Measurements from ENCODE around the gene POLR2E.
"Not testable (repeated sequence)": the region's sequence is repeated elsewhere in the genome, so short reads cannot be mapped to it uniquely, and the experiment has no call there.

The POLR2E gene

GRCh38 chr19:1135454-1135853 lies 40.3 kb upstream of the POLR2E start:
- Histone ChIP-seq H3K27ac (ENCODE audit: low read depth, low read length) (peak overlapping the region; percentile 65), H3K27me3 (ENCODE audit: control insufficient read depth in 1 of 2, insufficient read depth in 2 of 2, low read length in 2 of 2) (no peaks in the 10 kb centered on the region), H3K4me3 (ENCODE audit: low read depth in 1 of 2, low read length in 2 of 2) (no peak overlapping the region), H3K4me1 (ENCODE audit: control insufficient read depth in 1 of 2, insufficient read depth in 2 of 2, low read length in 2 of 2) (peaks cover 39 to 52% of the 10 kb centered on the region in 2 donors), H3K9ac (ENCODE audit: low read depth in 1 of 2, low read length in 2 of 2) (peak overlapping the region in 1 of 2 donors; percentile 9), H3K36me3 (ENCODE audit: control insufficient read depth in 1 of 2, insufficient read depth in 2 of 2, low read length in 2 of 2) (peaks cover 0 to 6% of the 10 kb centered on the region in 2 donors), H3K9me3 (ENCODE audit: control insufficient read depth in 1 of 2, low read length in 2 of 2) (no peaks in the 10 kb centered on the region)

GRCh38 chr19:1134431-1134830 lies 39.3 kb upstream of the POLR2E start:
- Histone ChIP-seq H3K27ac (ENCODE audit: low read depth, low read length) (no peak overlapping the region), H3K9me3 (ENCODE audit: control insufficient read depth in 1 of 2, low read length in 2 of 2) (no peaks in the 10 kb centered on the region), H3K4me1 (ENCODE audit: control insufficient read depth in 1 of 2, insufficient read depth in 2 of 2, low read length in 2 of 2) (peaks cover 45 to 60% of the 10 kb centered on the region in 2 donors), H3K36me3 (ENCODE audit: control insufficient read depth in 1 of 2, insufficient read depth in 2 of 2, low read length in 2 of 2) (peaks cover 0 to 6% of the 10 kb centered on the region in 2 donors), H3K4me3 (ENCODE audit: low read depth in 1 of 2, low read length in 2 of 2) (no peak overlapping the region), H3K27me3 (ENCODE audit: control insufficient read depth in 1 of 2, insufficient read depth in 2 of 2, low read length in 2 of 2) (no peaks in the 10 kb centered on the region), H3K9ac (ENCODE audit: low read depth in 1 of 2, low read length in 2 of 2) (no peak overlapping the region)

- peak overlapping the region in 1 of 2 donors; percentile 70 for H3K9ac ChIP-seq (ENCODE audit: low read depth in 1 of 2, low read length in 2 of 2)
- no peaks in the 10 kb centered on the region for H3K27me3 ChIP-seq (ENCODE audit: control insufficient read depth in 1 of 2, insufficient read depth in 2 of 2, low read length in 2 of 2)
- H3K27ac ChIP-seq (ENCODE audit: low read depth, low read length) = peak overlapping the region; percentile 97
- H3K4me1 ChIP-seq (ENCODE audit: control insufficient read depth in 1 of 2, insufficient read depth in 2 of 2, low read length in 2 of 2) = peaks cover 45 to 60% of the 10 kb centered on the region in 2 donors
- peak overlapping the region; percentile 71 to 75 for H3K4me3 ChIP-seq (ENCODE audit: low read depth in 1 of 2, low read length in 2 of 2)
- no peaks in the 10 kb centered on the region for H3K9me3 ChIP-seq (ENCODE audit: control insufficient read depth in 1 of 2, low read length in 2 of 2)
- H3K36me3 ChIP-seq (ENCODE audit: control insufficient read depth in 1 of 2, insufficient read depth in 2 of 2, low read length in 2 of 2) = peaks cover 0 to 3% of the 10 kb centered on the region in 2 donors
These were observed 38.3 kb upstream of the POLR2E start for GRCh38 chr19:1133471-1133929.

GRCh38 chr19:1132552-1133383 lies 37.6 kb upstream of the POLR2E start:
- Histone ChIP-seq H3K9ac (ENCODE audit: low read depth in 1 of 2, low read length in 2 of 2) (peak overlapping the region; percentile 70 to 73), H3K4me3 (ENCODE audit: low read depth in 1 of 2, low read length in 2 of 2) (peak overlapping the region; percentile 71 to 75), H3K27ac (ENCODE audit: low read depth, low read length) (peak overlapping the region; percentile 97), H3K4me1 (ENCODE audit: control insufficient read depth in 1 of 2, insufficient read depth in 2 of 2, low read length in 2 of 2) (peaks cover 45 to 60% of the 10 kb centered on the region in 2 donors), H3K36me3 (ENCODE audit: control insufficient read depth in 1 of 2, insufficient read depth in 2 of 2, low read length in 2 of 2) (no peaks in the 10 kb centered on the region), H3K27me3 (ENCODE audit: control insufficient read depth in 1 of 2, insufficient read depth in 2 of 2, low read length in 2 of 2) (no peaks in the 10 kb centered on the region), H3K9me3 (ENCODE audit: control insufficient read depth in 1 of 2, low read length in 2 of 2) (no peaks in the 10 kb centered on the region)

- H3K36me3 ChIP-seq (ENCODE audit: control insufficient read depth in 1 of 2, insufficient read depth in 2 of 2, low read length in 2 of 2) = peaks cover 7 to 8% of the 10 kb centered on the region in 2 donors
- H3K9ac ChIP-seq (ENCODE audit: low read depth in 1 of 2, low read length in 2 of 2) = peak overlapping the region; percentile 70 to 73
- no peaks in the 10 kb centered on the region for H3K27me3 ChIP-seq (ENCODE audit: control insufficient read depth in 1 of 2, insufficient read depth in 2 of 2, low read length in 2 of 2)
- no peaks in the 10 kb centered on the region for H3K9me3 ChIP-seq (ENCODE audit: control insufficient read depth in 1 of 2, low read length in 2 of 2)
- peak overlapping the region; percentile 97 for H3K27ac ChIP-seq (ENCODE audit: low read depth, low read length)
- peak overlapping the region; percentile 71 to 75 for H3K4me3 ChIP-seq (ENCODE audit: low read depth in 1 of 2, low read length in 2 of 2)
- H3K4me1 ChIP-seq (ENCODE audit: control insufficient read depth in 1 of 2, insufficient read depth in 2 of 2, low read length in 2 of 2) = peaks cover 45 to 59% of the 10 kb centered on the region in 2 donors
These were observed 36.8 kb upstream of the POLR2E start for GRCh38 chr19:1131718-1132551.

- Histone ChIP-seq H3K4me3 (ENCODE audit: low read depth in 1 of 2, low read length in 2 of 2) (peak overlapping the region; percentile 71 to 75), H3K9ac (ENCODE audit: low read depth in 1 of 2, low read length in 2 of 2) (peak overlapping the region; percentile 70 to 73), H3K36me3 (ENCODE audit: control insufficient read depth in 1 of 2, insufficient read depth in 2 of 2, low read length in 2 of 2) (peaks cover 10 to 17% of the 10 kb centered on the region in 2 donors), H3K27ac (ENCODE audit: low read depth, low read length) (peak overlapping the region; percentile 84), H3K9me3 (ENCODE audit: control insufficient read depth in 1 of 2, low read length in 2 of 2) (no peaks in the 10 kb centered on the region), H3K27me3 (ENCODE audit: control insufficient read depth in 1 of 2, insufficient read depth in 2 of 2, low read length in 2 of 2) (no peaks in the 10 kb centered on the region), H3K4me1 (ENCODE audit: control insufficient read depth in 1 of 2, insufficient read depth in 2 of 2, low read length in 2 of 2) (peaks cover 38 to 50% of the 10 kb centered on the region in 2 donors)
These were observed 35.9 kb upstream of the POLR2E start for GRCh38 chr19:1130771-1131717.

- Histone ChIP-seq H3K9me3 (ENCODE audit: control insufficient read depth in 1 of 2, low read length in 2 of 2) (no peaks in the 10 kb centered on the region), H3K27ac (ENCODE audit: low read depth, low read length) (no peak overlapping the region), H3K4me3 (ENCODE audit: low read depth in 1 of 2, low read length in 2 of 2) (no peak overlapping the region), H3K4me1 (ENCODE audit: control insufficient read depth in 1 of 2, insufficient read depth in 2 of 2, low read length in 2 of 2) (peaks cover 30 to 43% of the 10 kb centered on the region in 2 donors), H3K36me3 (ENCODE audit: control insufficient read depth in 1 of 2, insufficient read depth in 2 of 2, low read length in 2 of 2) (peaks cover 10 to 27% of the 10 kb centered on the region in 2 donors), H3K9ac (ENCODE audit: low read depth in 1 of 2, low read length in 2 of 2) (no peak overlapping the region), H3K27me3 (ENCODE audit: control insufficient read depth in 1 of 2, insufficient read depth in 2 of 2, low read length in 2 of 2) (no peaks in the 10 kb centered on the region)
These were observed 34.4 kb upstream of the POLR2E start for GRCh38 chr19:1129535-1129934.

- H3K27ac ChIP-seq (ENCODE audit: low read depth, low read length); H3K4me3 ChIP-seq (ENCODE audit: low read depth in 1 of 2, low read length in 2 of 2); H3K9me3 ChIP-seq (ENCODE audit: control insufficient read depth in 1 of 2, low read length in 2 of 2); H3K9ac ChIP-seq (ENCODE audit: low read depth in 1 of 2, low read length in 2 of 2); H3K27me3 ChIP-seq (ENCODE audit: control insufficient read depth in 1 of 2, insufficient read depth in 2 of 2, low read length in 2 of 2): not testable (repeated sequence)
- Histone ChIP-seq H3K36me3 (ENCODE audit: control insufficient read depth in 1 of 2, insufficient read depth in 2 of 2, low read length in 2 of 2) (peaks cover 10 to 30% of the 10 kb centered on the region in 2 donors), H3K4me1 (ENCODE audit: control insufficient read depth in 1 of 2, insufficient read depth in 2 of 2, low read length in 2 of 2) (peaks cover 30 to 40% of the 10 kb centered on the region in 2 donors)
These were observed 33.9 kb upstream of the POLR2E start for GRCh38 chr19:1129084-1129483.

GRCh38 chr19:1128106-1128505 lies 32.9 kb upstream of the POLR2E start:
- peaks cover 25 to 30% of the 10 kb centered on the region in 2 donors for H3K4me1 ChIP-seq (ENCODE audit: control insufficient read depth in 1 of 2, insufficient read depth in 2 of 2, low read length in 2 of 2)
- no peak overlapping the region for H3K27ac ChIP-seq (ENCODE audit: low read depth, low read length)

More at GRCh38 chr19:1128106-1128505, 32.9 kb upstream of the POLR2E start:
- H3K36me3 ChIP-seq (ENCODE audit: control insufficient read depth in 1 of 2, insufficient read depth in 2 of 2, low read length in 2 of 2) = peaks cover 13 to 39% of the 10 kb centered on the region in 2 donors
- no peak overlapping the region for H3K4me3 ChIP-seq (ENCODE audit: low read depth in 1 of 2, low read length in 2 of 2)
- H3K27me3 ChIP-seq (ENCODE audit: control insufficient read depth in 1 of 2, insufficient read depth in 2 of 2, low read length in 2 of 2) = no peaks in the 10 kb centered on the region
- H3K9me3 ChIP-seq (ENCODE audit: control insufficient read depth in 1 of 2, low read length in 2 of 2) = no peaks in the 10 kb centered on the region
- H3K9ac ChIP-seq (ENCODE audit: low read depth in 1 of 2, low read length in 2 of 2) = no peak overlapping the region

Data from duodenal mucosa (tissue), 2 donors.